22Rv1 (cell line): ENCODE results near the gene DDIAS.
"Not testable (repeated sequence)": the region's sequence is repeated elsewhere in the genome, so short reads cannot be mapped to it uniquely, and the experiment has no call there.

Experiments
- H3K27ac ChIP-seq: fragments of 450-650 bp; 2 replicates; pipeline ENCODE4 v1.5.1; 2017
- ZFX ChIP-seq: fragments of 450-650 bp; IDR thresholded peaks from 2 replicates; pipeline ENCODE4 v1.6.1; 2017; ENCODE audit warnings: antibody characterized with exemption, borderline replicate concordance
- TF ChIP-seq, protein P1 (sequence below): fragments of 450-650 bp; IDR thresholded peaks from 2 replicates; pipeline ENCODE4 v1.5.1; 2017; ENCODE audit warnings: mild to moderate bottlenecking

The DDIAS gene

DNA sequence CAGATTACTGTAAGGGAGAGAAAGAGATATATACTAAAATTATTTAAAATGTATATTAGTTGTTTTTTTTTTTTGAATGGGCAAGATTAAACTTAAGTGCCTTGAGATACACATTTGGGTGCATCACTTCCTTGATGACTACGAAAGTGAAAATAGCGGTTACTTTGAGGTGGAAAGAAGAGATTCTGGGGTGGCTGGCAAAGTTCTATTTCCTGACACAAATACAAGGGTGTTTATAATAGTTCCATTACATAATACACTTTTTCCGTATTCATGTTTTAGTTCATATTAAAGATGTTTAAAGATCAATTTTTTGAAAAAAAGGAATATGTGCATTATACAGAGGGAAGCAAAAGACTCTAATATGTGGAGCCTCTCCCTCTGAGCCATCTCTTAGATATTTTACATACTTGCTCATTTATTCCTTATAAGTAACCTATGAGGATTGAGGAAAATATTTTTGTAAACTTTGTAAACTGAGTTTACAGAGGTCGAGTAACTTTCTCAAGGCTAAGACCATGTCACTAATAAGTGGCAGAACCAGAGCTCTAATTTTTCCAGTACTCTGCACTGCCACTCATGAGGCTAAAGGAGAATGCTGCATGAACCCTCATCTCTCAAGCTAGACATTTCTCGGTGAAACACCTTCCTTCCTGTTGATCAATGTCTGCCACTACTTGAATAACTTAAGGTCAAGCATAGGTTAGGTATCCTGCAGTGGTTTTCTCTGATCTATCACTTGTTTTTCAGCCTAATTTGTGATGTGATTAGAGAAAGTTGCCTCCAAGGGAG, 58.6 kb downstream of the DDIAS start:
- TF ChIP-seq ZFX, result no peak
- no peak overlapping the region for H3K27ac ChIP-seq

DNA sequence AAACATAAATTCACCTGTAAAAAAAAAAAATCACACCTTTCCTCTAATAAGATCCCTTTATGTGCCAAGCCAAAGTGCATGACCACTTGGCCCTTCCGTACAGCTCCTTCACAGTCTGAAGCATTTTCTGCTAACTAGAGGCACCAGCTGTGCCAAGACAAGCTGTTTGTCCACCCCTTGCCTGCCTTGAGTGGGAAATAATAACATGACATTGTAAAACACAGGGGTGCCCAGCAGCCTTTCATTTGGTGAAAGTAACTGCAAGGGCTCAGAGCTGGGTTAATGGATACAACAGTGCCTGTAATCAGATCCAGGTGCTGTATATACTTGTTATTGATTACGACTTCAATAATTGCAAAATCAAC, 59.2 kb downstream of the DDIAS start:
- no peak overlapping the region for H3K27ac ChIP-seq
- TF ChIP-seq ZFX, result no peak
- TF ChIP-seq, protein P1, sequence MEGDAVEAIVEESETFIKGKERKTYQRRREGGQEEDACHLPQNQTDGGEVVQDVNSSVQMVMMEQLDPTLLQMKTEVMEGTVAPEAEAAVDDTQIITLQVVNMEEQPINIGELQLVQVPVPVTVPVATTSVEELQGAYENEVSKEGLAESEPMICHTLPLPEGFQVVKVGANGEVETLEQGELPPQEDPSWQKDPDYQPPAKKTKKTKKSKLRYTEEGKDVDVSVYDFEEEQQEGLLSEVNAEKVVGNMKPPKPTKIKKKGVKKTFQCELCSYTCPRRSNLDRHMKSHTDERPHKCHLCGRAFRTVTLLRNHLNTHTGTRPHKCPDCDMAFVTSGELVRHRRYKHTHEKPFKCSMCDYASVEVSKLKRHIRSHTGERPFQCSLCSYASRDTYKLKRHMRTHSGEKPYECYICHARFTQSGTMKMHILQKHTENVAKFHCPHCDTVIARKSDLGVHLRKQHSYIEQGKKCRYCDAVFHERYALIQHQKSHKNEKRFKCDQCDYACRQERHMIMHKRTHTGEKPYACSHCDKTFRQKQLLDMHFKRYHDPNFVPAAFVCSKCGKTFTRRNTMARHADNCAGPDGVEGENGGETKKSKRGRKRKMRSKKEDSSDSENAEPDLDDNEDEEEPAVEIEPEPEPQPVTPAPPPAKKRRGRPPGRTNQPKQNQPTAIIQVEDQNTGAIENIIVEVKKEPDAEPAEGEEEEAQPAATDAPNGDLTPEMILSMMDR, result no peak

DNA sequence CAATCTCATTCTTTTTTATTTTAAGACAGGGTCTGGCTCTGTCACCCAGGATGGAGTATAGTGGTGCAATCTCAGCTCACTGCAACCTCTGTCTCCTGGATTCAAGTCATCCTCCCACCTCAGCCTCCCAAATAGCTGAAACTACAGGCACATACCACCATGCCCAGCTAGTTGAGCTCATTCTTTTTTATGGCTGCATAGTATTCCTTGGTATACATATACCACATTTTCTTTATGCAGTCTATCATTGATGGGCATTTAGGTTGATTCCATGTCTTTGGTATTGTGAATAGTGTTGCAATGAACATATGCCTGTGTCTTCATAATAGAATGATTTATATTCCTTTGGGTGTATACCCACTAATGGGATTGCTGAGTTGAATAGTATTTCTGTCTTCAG, 60.5 kb downstream of the DDIAS start:
- not testable (repeated sequence) for H3K27ac ChIP-seq

DNA sequence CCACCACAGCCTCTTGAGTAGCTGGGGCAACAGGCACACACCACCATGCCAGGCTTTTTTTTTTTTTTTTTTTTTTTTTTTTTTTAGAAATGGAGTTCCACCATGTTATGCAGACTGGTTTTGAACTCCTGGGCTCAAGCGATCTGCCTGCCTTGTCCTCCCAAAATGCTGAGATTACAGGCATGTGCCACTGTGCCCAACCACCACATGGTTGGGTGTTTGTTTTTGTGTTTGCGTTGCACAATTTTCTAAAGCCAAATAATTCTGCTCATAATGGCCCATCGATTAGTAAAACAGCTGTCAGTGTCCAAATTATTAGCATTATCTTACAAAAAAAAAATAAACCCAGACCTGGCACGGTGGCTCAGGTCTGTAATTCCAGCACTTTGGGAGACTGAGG, 65.8 kb downstream of the DDIAS start:
- no peak for TF ChIP-seq ZFX
- TF ChIP-seq, protein P1, result no peak
- no peak overlapping the region for H3K27ac ChIP-seq

DNA sequence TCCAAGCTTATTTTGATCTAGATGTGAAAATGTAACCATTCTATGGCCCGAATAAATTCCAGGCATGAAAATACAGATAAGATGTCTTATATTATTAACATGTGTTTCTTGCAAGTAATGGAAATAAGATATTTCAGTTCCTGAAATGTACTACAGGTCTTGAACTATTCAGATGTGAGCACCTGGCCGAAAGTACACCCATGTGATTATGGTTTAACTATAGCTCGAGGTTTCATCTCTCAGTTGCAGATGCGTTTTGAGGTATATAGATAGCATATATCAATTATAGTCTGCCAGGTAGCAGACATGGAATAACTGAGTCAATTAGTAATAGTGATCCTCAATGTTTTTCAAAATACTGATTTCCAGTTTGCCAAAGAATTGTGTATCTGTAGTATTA, 68.3 kb downstream of the DDIAS start:
- H3K27ac ChIP-seq, result no peak overlapping the region
- TF ChIP-seq ZFX, result no peak
- TF ChIP-seq, protein P1, result no peak

DNA sequence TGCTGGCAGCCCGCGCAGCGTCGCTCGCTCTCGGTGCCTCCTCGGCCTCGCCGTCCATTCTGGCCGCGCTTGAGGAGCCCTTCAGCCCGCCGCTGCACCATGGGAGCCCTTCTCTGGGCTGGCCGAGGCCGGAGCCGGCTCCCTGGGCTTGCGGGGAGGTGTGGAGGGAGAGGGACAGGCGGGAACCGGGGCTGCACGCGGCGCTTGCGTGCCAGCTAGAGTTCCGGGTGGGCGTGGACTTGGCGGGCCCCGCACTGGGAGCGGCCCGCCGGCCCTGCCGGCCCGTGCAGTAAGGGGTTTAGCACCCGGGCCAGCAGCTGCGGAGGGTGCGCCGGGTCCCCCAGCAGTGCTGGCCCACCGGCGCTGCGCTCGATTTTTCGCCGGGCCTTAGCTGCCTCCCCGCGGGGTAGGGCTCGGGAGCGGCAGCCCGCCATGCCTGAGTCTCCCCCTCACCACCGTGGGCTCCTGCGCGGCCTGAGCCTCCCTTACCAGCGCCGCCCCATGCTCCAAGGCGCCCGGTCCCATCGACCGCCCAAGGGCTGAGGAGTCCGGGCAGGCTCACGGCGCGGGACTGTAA, 69.1 kb downstream of the DDIAS start:
- H3K27ac ChIP-seq, result not testable (repeated sequence)

DNA sequence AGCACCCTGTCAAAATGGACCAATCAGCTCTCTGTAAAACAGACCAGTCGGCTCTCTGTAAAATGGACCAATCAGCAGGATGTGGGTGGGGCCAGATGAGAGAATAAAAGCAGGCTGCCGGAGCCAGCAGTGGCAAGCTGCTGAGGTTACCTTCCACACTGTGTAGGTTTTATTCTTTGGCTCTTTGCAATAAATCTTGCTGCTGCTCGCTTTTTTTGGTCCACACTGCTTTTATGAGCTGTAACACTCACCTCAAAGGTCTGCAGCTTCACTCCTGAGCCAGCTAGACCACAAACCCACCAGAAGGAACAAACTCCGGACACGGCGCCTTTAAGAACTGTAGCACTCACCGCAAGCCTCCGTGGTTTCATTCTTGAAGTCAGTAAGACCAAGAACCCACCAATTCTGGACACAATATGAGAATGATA, 70.0 kb downstream of the DDIAS start:
- H3K27ac ChIP-seq, result not testable (repeated sequence)

DNA sequence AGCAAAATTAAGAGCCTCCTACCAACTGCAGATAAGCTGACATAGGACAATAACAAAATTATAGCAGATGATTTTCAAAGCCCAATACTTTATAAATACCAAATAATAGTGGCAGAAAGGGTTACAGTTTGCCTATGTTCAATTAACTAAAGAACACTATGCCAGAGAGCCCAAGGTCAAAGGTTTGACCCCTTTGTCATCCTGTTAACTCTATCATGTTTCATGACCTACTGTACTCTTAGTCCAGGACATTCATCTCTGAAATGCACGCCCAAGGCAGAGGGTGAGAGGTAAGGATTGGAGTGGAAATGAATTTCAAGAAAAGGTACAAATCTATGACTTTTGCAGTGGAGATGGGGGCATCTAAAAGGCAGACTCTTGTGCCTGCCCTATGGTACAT, 70.6 kb downstream of the DDIAS start:
- no peak overlapping the region for H3K27ac ChIP-seq
- TF ChIP-seq, protein P1, result no peak
- no peak for TF ChIP-seq ZFX

DNA sequence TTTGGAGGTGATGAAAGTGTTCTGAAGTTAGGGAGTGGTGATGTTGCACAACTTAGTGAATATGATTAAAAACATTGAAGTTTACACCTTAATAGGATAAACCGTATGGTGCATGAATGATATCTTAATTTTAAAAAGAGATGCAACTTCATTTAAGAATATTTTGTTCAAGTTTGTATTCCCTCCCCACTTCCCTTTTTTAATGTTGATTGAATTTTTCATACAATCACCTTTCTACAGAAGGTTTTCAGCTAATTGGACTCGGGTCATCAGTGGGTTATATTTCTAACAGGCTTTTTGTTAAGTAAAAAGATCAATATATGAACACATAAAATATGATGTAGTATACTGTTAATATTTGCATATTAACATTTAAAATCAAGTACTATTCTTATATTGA, 72.6 kb downstream of the DDIAS start:
- no peak for TF ChIP-seq ZFX
- TF ChIP-seq, protein P1, result no peak
- H3K27ac ChIP-seq, result no peak overlapping the region
